HG03103 (cell line): ENCODE data around the gene MPHOSPH10.
A peak's percentile ranks its signal among the peaks of the same experiment; 100 is the strongest.
"Not testable (repeated sequence)": the region's sequence is repeated elsewhere in the genome, so short reads cannot be mapped to it uniquely, and the experiment has no call there.

Experiments
- ATAC-seq: cut with Tn5 transposase; IDR thresholded peaks from one replicate; pipeline ENCODE4 v1.9.1; 2021; ENCODE audit warnings: low read depth; ENCODE audit not compliant: unreplicated experiment

The MPHOSPH10 gene, protein sequence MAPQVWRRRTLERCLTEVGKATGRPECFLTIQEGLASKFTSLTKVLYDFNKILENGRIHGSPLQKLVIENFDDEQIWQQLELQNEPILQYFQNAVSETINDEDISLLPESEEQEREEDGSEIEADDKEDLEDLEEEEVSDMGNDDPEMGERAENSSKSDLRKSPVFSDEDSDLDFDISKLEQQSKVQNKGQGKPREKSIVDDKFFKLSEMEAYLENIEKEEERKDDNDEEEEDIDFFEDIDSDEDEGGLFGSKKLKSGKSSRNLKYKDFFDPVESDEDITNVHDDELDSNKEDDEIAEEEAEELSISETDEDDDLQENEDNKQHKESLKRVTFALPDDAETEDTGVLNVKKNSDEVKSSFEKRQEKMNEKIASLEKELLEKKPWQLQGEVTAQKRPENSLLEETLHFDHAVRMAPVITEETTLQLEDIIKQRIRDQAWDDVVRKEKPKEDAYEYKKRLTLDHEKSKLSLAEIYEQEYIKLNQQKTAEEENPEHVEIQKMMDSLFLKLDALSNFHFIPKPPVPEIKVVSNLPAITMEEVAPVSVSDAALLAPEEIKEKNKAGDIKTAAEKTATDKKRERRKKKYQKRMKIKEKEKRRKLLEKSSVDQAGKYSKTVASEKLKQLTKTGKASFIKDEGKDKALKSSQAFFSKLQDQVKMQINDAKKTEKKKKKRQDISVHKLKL

DNA sequence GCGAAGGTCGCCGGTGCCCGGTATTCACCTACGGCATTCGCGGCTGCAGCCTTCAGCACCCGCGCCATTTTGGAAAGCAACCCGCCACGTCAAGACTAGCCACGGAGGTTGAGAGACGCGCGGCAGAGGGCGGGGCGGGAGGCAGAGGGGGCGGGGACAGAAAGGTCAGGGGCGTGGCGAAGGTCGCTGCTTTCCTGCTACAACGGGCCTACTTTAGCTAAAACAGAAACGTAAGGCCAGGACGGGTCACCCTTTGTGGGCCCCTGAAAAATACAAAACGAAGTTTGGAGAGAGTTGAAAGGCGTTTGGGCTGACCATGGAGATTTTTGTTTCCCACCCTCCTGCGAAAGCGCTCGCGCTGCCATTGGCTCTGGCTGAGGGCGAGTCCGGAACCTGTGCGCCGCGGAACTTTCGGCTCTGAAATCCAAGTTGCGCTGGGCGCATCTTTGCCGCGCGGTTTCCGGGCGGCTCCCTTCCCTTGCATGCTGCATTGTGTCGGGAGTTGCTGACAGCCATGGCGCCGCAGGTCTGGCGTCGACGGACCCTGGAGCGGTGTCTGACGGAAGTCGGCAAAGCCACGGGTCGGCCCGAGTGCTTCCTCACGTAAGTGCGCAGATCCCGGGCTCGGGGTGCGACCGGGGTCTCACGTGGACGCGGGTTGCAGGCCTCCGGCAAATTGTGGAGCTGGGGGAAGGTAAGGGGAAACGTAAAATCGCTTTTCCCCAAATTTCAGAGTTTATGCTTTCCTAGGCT lies at the start of gene MPHOSPH10, which contains the start of gene MCEE:
Gene MPHOSPH10 (plus strand): TSS at position 483 of the 753 bp plus-strand sequence. CDS start 32 bp downstream, at position 515.
Gene MCEE (minus strand): TSS at position 78 of the 753 bp plus-strand sequence. CDS start 10 bp downstream, at position 68.
- ATAC-seq: peak; percentile 92

DNA sequence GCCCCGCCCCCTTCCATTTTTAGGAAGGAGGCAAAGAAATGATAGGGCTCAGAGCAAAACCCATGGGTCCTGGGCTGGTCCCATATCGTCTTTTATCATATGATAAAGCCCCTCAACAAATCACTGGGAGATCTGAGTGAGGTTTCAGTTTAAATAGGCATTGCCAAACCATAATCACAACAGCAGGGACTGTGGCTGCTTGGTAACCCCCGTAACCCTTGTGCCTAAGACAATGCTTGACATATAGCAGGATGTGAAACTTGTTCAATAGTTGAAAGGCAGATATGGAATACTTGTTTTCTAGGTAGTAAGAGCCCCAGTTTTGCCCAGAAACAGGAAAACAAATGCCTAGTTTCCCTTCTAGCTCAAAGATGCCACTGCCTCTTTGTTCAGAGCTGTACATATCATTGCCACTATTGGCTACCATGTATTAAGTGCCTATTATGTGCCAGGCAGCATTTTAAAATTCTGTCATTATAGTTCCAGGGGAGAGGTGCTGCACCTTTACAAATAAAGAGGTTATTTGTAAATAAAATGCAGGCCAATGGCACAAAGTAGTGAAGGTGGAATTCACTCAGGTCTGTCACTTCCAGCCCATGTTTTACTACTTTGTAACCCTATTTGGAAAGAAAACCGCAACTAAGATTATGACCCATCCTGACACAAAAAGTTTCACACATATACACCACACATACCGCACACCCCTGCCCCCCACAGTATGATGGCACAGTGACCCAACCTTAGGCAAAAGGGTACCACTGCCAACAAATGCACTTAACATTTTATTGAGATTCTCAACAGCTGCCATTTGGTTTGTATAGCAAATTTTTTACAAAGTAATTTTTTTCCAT lies 47.8 kb upstream of the MPHOSPH10 start:
- ATAC-seq: peak; percentile 60

DNA sequence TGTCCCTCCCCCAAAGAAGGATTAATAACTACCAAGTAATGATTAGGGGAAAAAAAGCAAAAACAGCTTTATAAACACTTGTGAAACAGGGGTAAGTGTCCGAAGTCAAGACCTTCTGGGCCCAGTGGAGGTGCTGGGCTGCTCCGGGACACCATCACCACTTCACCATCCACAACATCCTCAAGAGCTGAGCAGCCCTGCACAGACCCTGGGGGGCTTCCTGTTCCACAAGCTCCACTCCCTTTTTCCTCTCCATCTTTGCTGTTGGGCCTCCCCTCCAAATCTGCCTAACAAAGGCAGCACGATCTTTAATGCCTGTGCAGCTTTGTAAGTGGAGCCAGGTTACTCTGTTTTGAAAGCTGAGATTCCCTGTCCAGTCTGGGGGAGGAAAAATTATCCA lies 47.1 kb upstream of the MPHOSPH10 start:
- ATAC-seq: not testable (repeated sequence)

DNA sequence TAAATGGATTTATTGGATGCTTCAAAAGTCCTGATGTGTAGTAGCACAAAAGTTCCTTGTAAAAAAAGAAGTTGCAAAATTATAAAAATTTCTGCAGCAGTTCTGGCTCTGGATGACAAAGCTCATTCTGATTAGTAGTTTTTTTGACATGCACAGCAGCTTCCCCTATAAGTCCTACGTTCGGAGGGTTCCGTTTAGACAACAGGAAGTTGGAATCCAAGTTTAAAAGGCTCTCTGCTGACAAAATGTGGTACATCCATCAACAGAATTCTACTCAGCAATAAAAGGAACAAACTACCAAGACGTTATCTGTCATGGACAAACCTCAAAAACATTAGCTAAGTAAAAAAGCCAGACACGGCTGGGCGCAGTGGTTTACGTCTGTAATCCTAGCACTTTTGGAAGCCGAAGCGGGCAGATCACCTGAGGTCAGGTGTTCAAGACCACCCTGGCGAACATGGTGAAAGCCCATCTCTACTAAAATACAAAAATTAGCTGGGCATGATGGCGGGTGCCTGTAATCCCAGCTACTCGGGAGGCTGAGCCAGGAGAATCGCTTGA lies 46.6 kb upstream of the MPHOSPH10 start:
- not testable (repeated sequence) for ATAC-seq

DNA sequence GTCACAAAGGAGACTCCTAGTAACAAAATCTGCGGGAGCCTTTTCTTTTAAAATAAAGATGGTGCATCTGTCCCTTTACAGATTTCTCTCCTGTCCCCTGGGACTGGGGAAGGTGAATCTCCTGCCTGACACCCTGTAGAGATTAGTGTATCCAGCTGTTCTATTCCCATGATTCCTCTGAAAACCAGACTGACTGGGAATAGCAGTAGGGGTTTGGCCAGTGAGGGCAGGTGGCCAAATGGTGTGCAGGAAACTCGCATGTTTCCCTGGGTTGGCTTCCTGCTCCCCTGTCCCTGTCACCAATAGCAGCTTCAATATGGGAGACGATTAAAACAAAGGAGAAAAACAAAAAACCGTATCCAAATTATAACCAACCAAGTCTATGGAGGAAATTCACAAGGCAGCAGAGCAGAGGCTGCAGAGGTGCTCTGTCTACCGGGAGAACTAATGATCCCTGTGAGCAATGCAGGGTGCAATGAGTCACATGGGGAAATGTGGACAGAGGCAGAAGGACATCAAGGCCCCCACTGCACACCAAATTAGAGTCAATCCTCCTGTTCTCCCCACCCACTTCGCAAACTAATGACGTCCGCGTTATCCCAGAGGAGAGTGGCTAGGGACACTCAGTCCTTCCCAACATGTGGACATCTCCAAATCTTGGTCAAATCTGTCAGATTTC lies 45.0 kb upstream of the MPHOSPH10 start:
- not testable (repeated sequence) for ATAC-seq

DNA sequence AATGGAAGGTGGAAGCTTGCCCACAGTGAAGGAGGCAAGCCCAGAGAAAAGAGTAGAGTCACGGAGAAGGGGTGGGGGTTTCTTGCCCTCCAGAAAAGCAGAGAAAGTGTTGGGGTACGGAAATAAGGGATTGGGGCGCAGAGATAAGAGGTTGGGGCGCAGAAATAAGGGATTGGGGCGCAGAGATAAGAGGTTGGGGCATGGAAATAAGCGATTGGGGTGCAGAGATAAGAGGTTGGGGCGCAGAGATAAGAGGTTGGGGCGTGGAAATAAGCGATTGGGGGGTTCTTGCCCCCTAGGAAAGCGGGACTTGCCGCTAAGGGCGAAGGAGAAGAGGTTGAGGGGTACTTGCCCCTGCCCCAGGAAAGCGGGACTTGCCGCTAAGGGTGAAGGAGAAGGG lies 41.0 kb upstream of the MPHOSPH10 start:
- not testable (repeated sequence) for ATAC-seq

DNA sequence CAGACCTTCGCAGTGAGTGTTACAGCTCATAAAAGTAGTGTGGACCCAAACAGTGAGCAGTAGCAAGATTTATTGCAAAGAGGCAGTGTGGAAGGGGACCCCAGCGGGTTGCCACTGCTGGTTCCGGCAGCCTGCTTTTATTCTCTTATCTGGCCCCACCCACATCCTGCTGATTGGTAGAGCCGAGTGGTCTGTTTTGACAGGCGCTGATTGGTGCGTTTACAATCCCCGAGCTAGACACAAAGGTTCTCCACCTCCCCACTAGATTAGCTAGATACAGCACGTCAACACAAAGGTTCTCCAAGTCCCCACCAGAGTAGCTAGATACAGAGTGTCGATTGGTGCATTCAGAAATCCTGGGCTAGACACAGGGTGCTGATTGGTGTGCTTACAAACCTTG lies 38.6 kb upstream of the MPHOSPH10 start:
- not testable (repeated sequence) for ATAC-seq

DNA sequence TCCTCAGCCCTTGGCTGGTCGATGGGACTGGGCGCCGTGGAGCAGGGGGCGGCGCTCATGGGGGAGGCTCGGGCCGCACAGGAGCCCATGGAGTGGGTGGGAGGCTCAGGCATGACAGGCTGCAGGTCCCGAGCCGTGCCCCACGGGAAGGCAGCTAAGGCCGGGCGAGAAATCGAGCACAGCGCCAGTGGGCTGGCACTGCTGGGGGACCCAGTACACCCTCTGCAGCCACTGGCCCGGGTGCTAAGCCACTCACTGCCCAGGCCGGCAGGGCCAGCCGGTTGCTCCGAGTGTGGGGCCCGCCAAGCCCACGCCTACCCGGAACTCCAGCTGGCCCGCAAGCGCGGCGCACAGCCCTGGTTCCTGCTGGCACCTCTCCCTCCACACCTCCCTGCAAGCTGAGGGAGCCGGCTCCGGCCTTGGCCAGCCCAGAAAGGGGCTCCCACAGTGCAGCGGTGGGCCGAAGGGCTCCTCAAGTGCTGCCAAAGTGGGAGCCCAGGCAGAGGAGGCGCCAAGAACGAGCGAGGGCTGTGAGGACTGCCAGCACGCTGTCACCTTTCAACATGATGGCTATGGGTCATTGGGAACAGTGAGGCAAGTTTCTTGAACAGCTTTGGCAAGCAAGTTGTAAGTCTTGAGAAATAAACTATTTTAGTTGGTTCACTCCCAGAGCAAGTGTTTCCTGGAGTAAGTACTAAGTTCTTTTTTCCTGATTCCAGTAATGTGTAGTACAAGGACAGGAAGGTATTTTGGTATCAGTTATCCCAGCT lies 37.8 kb upstream of the MPHOSPH10 start:
- not testable (repeated sequence) for ATAC-seq

DNA sequence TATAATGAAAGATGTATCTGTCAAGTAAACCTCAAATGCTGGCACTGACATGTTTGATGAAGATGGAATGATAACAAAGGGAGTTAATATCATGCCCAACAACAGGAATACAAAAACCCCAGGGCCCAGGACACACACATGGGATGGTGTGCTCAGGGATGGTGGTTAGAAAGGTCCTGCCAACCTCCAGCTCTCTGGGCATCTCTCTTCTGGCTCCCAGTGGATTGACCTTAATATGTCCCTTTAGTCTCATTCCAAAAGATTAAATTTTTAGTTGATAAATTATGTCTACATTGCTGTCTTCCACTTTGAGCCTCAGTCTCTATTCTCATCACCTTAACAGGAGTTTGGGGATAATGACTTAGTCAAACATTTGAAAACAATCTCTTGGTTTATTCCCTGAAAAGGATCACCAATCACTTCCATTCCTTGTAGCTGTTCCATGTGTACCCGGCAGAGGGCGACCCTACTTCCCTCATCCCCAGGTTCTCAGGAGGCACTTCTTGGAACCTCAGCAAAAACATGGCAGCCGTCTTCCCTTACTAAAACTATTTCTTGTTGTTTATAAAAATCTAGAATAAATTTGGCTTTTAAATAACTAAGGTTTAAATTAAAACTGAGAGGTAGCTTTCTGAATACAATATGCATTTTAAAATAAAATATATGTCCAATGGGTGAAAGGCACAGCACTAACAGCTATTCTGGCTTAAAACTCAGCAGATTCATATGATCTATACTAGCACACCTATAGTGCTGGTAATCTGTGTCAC lies 30.1 kb upstream of the MPHOSPH10 start:
- ATAC-seq: no peak

DNA sequence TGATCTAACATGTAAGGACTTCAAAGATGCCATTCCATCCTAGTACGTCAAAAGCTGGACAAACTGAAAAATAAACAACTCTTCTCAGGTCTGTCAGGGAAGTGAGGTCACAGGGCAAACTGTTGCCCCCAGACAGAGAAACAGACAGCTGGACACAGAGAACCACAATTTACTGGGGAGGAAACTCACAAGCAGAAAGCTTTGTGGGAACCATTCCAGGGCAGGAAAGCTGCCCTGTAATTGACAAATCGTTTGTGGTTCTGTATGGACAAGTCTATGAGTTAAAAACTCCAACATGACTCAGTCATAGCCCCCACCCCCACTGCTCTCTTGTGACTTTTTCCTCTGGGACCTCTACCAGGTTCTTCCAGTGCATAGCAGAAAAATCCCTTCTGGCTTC lies 28.8 kb upstream of the MPHOSPH10 start:
- no peak for ATAC-seq

DNA sequence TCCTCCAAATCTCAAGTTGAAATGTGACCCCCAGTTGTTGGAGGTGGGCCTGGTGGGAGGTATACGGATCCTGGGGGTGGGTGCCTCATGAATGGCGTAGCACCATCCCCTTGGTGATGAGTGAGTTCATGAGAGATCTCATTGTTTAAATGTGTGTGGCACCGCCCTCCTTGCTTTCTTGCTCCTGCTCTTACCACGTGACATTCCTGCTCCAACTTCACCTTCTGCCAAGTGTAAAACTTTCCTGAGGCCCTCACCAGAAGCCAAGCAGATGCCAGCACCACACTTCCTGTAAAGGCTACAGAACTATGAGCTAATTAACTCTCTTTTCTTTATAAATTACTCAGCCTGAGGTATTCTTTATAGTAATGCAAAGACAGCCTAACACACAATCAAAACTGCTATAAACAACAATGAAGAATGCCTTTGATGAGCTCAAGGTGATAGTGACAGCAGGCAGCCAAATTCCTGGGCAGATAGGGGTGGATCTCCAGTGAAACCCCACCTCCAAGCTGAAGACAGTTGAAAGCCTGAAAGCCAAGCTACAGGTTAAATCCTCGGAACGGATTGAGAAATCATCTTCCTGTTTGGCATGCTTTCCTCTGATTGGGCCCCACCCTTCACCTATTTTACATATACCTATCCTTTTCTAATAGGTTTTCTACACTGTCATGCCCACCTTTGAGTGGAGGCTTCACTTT lies 27.3 kb upstream of the MPHOSPH10 start:
- no peak for ATAC-seq

DNA sequence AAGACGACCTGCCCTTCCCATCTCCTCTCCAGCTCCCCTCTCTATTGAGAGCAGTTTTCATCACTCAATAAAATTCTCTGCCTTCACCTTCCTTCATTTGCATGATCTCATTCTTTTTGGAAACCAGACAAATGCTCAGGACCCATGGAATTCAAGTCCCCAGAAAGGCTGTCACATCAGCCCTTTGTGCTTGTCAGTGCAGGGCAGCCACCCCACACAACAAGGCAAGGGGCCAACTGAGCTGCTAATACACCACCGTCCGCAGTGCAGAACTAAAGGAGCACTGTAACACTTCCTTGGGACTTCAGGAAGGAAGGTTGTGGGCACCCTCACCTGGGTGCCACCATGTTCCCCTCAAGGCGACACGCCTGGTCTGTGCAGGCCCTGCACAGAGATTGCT lies 26.6 kb upstream of the MPHOSPH10 start:
- ATAC-seq: no peak

DNA sequence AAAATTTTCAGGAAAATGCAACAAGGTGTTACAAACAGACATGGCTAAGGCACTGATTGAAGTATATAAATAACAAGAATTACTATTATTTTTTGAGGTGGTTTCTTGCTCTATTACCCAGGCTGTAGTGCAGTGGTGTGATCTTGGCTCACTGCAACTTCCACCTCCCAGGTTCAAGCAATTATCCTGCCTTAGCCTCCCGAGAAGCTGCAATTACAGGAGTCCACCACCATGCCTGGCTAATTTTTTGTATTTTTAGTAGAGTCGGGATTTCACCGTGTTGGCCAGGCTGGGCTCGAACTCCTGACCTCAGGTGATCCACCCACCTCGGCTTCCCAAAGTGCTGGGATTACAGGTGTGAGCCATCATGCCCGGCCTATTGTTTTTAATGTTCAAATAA lies 24.0 kb upstream of the MPHOSPH10 start:
- not testable (repeated sequence) for ATAC-seq

DNA sequence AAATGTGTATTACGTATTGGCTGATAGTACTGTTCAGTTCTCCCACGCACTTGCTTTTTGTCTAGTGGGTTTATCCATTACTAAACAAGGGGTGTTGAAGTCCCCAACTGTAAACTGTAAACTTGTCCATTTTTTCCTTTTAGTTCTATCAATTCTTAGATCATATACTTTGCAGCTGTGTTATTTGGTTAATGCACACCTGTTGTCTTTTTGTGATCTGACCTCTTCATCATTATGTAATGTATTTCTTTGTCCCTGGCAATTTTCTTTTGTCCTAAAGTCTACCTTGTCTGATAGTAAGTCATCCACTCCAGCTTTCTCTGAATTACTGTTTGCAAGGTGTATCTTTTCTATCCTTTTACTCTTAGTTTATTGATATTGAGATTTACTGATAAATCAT lies 22.3 kb upstream of the MPHOSPH10 start:
- ATAC-seq: no peak

DNA sequence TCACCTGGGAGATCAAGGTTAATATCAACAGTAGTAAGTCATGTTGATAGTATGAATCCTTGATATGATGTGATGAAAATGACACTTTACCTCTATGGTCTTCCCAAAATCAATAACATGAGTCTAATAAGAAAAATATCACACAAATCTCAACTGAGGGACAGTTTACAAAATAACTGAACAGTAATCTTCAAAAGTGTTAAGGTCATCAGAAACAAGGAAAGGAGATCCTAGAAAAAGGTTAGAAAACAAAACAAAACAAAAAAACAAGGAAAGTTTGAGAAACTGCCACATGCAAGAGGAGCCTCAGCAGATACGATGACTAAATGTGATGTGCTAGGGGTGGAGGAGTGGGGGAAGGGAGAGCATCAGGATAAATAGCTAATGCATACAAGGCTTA lies 16.6 kb upstream of the MPHOSPH10 start:
- ATAC-seq: no peak

DNA sequence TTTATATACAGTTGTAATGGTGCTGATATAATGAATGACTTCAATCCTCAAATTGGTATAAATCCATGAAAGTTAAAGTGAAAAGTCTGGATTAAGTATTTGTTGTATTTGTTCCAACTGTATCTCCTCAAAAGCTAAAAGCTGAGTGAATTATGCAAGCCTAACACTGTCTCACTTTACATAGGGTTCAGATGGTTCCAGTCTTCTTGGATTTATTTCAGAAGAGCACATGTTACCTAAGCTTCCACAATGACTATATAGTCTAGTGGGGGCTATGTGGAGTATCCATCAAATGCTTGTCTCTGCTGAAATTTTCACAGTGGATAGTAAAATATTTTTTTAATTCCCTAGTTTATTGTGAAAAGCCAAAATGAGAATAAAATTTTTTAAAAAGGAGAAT lies 13.4 kb upstream of the MPHOSPH10 start:
- ATAC-seq: no peak

DNA sequence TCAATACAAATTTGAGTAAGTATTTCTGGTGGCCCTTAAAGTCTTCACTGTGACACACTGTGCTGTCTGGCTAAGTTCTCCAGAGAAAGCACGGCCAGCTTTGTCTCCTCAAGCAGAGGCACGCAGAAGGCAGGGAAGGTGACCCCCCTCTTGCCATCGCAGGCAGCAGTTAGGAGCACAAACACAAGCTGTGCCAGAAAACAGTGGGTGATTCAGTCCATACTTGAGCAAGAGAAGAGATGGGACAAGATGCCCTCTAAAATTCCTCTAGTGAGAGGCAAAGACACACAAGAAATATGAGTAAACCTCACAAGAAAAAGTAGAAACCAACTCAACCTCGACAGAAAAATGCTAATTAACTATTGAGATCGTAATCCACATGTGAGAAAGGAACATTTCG lies 10.2 kb upstream of the MPHOSPH10 start:
- ATAC-seq: no peak
